ENCODE data around the gene LYPLA2.

GRCh38 chr1:23793018-23793781 lies 2.3 kb downstream of the LYPLA2 start:
- TF ChIP-seq REST (IDR thresholded peaks at IDR 0.05) (no peak), NR2F2 (IDR thresholded peaks at IDR 0.05) (no peak), YY1 (IDR thresholded peaks at IDR 0.05) (no peak), HNF4G (IDR thresholded peaks at IDR 0.05) (no peak)

Data from liver (tissue), 2 donors.